Fibroblast of the aortic adventitia (primary cell): ENCODE results near the gene KIF1C. TPM values are rescaled to one million over a fixed set of nuclear protein-coding genes. Genes with fewer than 3 reads are reported as not detected.

Experiments used
- DNase-seq: peaks from one replicate; pipeline ENCODE4 v3.0.0-alpha.2; 2010; ENCODE audit warnings: low read depth
- H3K4me3 ChIP-seq: 2 replicates; pipeline ENCODE4 v1.5.1; 2011; ENCODE audit warnings: low read depth, mild to moderate bottlenecking, control low read depth, low read length, moderate library complexity
- total RNA-seq: library from RNA; depleted of rRNA; stranded (reverse); fragments of >200 nt; gene quantifications from 2 replicates; pipeline ENCODE4 v1.2.3, GENCODE V29; 2012; ENCODE audit warnings: low replicate concordance
- TF ChIP-seq, protein P1 (sequence below): IDR thresholded peaks from 2 replicates; pipeline ENCODE4 v1.5.1; 2011; ENCODE audit warnings: mild to moderate bottlenecking, low read length, control low read depth, inconsistent platforms; ENCODE audit not compliant: insufficient read depth

Gene KIF1C
- total RNA-seq, 1 donor: 59.5 TPM

DNA sequence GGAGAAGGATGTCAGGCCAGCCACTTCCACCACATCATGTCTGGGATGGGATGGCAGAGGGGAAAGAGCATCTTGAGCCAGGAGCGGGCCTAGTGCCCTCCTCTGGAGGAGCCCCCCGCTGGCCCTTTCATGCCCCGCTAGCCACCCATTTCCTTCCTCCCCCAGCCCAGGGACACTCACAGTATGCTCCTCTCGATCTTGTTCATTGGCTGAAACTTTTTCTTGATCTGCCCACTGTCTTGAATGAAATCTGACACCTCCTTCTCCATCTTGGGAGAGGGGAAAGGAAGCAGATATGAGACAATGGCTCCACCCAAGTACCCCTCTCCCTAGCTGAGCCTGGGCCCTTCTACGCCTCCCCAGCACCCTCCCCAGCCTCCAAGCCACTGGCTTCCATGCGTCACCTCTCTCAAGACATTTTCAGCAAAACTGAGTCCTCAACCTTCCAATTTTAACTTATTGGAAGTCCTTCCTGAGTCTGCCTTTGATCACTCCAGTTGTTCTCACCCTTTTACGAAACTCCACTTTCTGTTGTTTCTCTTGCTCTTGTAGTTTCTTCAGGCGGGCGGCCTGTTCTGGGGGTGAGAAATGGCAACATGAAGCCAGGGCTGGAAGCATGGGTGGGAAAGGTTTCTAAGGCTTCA lies 37.3 kb upstream of the KIF1C start:
- DNase-seq: no peak
- TF ChIP-seq, protein P1, sequence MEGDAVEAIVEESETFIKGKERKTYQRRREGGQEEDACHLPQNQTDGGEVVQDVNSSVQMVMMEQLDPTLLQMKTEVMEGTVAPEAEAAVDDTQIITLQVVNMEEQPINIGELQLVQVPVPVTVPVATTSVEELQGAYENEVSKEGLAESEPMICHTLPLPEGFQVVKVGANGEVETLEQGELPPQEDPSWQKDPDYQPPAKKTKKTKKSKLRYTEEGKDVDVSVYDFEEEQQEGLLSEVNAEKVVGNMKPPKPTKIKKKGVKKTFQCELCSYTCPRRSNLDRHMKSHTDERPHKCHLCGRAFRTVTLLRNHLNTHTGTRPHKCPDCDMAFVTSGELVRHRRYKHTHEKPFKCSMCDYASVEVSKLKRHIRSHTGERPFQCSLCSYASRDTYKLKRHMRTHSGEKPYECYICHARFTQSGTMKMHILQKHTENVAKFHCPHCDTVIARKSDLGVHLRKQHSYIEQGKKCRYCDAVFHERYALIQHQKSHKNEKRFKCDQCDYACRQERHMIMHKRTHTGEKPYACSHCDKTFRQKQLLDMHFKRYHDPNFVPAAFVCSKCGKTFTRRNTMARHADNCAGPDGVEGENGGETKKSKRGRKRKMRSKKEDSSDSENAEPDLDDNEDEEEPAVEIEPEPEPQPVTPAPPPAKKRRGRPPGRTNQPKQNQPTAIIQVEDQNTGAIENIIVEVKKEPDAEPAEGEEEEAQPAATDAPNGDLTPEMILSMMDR: no peak
- no peak overlapping the region for H3K4me3 ChIP-seq

GRCh38 chr17:4965311-4965986 lies 32.3 kb upstream of the KIF1C start:
- TF ChIP-seq, protein P1: no peak
- H3K4me3 ChIP-seq: no peak overlapping the region
- DNase-seq: no peak

DNA sequence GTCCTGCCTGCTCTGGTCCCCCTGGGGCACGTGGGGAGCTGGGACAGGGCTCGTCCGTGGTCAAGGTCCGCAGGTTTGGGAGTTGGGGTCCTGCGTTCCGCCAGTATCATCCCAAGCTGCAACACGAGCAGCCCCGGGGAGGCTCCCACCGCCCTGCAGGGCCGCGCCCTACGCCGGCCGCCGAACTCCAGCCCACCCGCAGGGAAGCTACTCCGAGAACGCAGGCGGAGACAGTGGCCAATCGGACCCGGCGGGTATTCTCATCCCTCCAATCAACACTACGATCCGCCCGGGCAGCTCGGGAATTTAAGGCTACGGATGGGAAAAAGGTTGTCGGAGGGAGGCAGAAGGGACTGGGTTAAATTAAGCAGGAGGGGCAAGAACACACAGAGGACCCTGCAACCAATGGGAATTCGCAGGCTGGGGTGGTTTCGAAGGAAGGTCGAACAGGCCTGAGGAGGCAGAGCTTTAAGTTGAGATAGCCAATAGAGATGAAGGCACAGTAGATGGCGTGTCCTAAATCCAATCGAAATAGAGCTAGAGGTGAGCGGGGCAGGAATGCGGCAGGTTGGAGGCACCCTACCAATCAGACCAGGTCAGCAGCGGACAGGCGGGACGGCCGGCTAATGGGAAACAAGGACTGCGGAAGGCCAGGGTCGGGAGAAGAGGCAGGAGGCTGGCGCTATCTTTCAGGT lies 30.8 kb upstream of the KIF1C start:
- H3K4me3 ChIP-seq: peak overlapping the region; percentile 88
- peak; percentile 99 for DNase-seq
- TF ChIP-seq, protein P1: no peak

- H3K4me3 ChIP-seq: peak within 1 kb of the TSS; percentile 88
- DNase-seq: peak; percentile 99
- TF ChIP-seq, protein P1: peak; percentile 25
Measured at GRCh38 chr17:4967539-4968485, 29.9 kb upstream of the KIF1C start, which contains the start of gene SPAG7. TSS of gene SPAG7 (minus strand) at chr17:4967817. CDS start at chr17:4967804, 13 bp downstream.

DNA sequence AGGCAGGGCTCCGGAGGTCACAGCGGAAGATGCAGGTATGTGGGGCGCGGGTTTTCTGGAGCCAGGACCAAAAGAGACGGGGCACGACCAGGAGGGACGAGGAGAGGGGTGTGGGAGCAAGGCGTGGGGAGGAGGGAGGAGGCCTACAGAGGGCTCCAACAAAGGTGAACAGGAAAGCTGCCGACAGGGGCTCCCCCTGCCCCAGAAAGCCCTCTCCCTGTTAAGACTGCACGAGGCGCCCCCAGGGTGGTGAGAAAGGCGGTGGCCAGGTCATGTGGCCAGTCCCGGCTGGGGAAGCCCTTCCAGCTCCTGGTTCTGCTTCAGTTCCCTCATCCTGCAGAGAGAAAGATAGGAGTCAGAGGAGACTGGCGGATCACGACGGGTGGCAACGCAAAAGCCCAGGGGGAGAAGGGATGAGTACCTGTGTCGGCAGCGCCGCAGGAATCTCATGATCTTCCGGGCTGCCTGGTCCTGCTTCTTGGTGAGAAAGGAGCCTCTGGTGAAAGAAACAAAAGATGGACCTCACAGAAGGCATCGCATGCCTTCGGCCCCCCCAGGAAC lies 29.2 kb upstream of the KIF1C start:
- peak; percentile 40 for DNase-seq
- peak overlapping the region; percentile 88 for H3K4me3 ChIP-seq
- TF ChIP-seq, protein P1: no peak
